Mesothelial cell of epicardium (in vitro differentiated cells): ENCODE data around the gene EGF. TPM values are rescaled to one million over a fixed set of nuclear protein-coding genes. Genes with fewer than 3 reads are reported as not detected.
"Not testable (repeated sequence)": the region's sequence is repeated elsewhere in the genome, so short reads cannot be mapped to it uniquely, and the experiment has no call there.

ENCODE experiments used
- DNase-seq, 2 experiments: peaks; one replicate each; pipeline ENCODE4 v3.0.0; 2021; ENCODE audit warnings: low spot score in 2 of 2; ENCODE audit not compliant: unreplicated experiment in 2 of 2
- H3K27ac Mint-ChIP-seq: 2 replicates; pipeline ENCODE4 v1.8.0; 2021; ENCODE audit warnings: mixed read lengths
- H3K27me3 Mint-ChIP-seq: 2 replicates; pipeline ENCODE4 v1.8.0; 2021; ENCODE audit warnings: low read depth, mixed read lengths
- H3K36me3 Mint-ChIP-seq: 2 replicates; pipeline ENCODE4 v1.8.0; 2021; ENCODE audit warnings: mixed read lengths
- H3K4me1 Mint-ChIP-seq: 2 replicates; pipeline ENCODE4 v1.8.0; 2021; ENCODE audit warnings: mixed read lengths
- H3K4me3 Mint-ChIP-seq: 2 replicates; pipeline ENCODE4 v1.8.0; 2021; ENCODE audit warnings: mild to moderate bottlenecking, moderate library complexity, mixed read lengths
- H3K9me3 Mint-ChIP-seq: 2 replicates; pipeline ENCODE4 v1.8.0; 2021; ENCODE audit warnings: mixed read lengths
- total RNA-seq: library from RNA; stranded (reverse); gene quantifications from 3 replicates; pipeline ENCODE4 v1.2.1, GENCODE V29; 2021
- TF ChIP-seq, protein P1 (sequence below): fragments of 200-600 bp; sonication (generic); IDR thresholded peaks from one replicate; pipeline ENCODE4 v1.5.0; 2021; ENCODE audit warnings: antibody characterized with exemption; ENCODE audit not compliant: unreplicated experiment

EGF gene
- total RNA-seq, 1 donor from 2014 or later, result 1.3 TPM

DNA sequence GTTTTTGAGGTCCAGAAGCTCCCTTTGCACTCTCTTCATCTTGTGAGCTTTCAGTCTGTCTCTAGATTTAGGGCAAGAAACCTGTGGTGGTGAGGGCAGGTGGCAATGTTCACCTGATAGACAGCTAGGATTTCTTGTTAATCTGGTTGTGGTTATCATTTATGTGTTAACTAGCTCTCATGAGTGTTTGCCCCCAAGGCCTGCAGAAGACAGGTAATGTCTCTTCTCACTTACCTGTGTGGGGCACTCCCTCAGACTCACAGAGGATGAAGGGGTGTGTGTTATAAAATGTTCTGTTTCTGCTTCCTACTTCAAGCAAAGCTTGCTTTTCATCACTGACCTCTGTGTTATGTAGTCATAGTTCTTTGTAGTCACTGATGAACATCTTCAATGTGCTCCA, 17.8 kb downstream of the EGF start:
- H3K36me3 Mint-ChIP-seq, result no peaks in the 10 kb centered on the region

DNA sequence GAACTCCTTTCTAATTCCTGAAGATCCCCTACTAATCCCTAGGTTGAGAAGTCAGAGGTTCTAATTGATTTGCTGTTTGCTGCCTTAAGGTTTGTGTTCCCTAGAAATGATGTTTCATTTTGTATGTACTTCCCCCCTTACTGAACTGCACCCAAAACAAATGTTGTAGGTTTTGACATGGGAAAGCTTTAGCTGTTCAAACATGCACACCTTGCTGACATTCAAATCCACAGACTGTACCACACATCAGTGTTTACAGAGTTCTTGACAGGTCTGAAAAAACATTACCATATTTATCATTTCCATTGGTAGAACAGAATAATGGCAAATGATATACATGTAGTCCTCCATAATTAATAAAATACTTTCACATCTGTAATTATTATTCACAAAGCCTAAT, 18.2 kb downstream of the EGF start:
- H3K4me1 Mint-ChIP-seq, result peaks cover 21% of the 10 kb centered on the region
- no peak overlapping the region for H3K4me3 Mint-ChIP-seq
- no peaks in the 10 kb centered on the region for H3K27me3 Mint-ChIP-seq
- TF ChIP-seq, protein P1, sequence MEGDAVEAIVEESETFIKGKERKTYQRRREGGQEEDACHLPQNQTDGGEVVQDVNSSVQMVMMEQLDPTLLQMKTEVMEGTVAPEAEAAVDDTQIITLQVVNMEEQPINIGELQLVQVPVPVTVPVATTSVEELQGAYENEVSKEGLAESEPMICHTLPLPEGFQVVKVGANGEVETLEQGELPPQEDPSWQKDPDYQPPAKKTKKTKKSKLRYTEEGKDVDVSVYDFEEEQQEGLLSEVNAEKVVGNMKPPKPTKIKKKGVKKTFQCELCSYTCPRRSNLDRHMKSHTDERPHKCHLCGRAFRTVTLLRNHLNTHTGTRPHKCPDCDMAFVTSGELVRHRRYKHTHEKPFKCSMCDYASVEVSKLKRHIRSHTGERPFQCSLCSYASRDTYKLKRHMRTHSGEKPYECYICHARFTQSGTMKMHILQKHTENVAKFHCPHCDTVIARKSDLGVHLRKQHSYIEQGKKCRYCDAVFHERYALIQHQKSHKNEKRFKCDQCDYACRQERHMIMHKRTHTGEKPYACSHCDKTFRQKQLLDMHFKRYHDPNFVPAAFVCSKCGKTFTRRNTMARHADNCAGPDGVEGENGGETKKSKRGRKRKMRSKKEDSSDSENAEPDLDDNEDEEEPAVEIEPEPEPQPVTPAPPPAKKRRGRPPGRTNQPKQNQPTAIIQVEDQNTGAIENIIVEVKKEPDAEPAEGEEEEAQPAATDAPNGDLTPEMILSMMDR, result no peak
- H3K9me3 Mint-ChIP-seq, result peaks cover 11% of the 10 kb centered on the region
- H3K27ac Mint-ChIP-seq, result no peak overlapping the region
- no peaks in the 10 kb centered on the region for H3K36me3 Mint-ChIP-seq
- DNase-seq, result no peak

More for the DNA sequence above, 17.8 kb downstream of the EGF start:
- no peaks in the 10 kb centered on the region for H3K27me3 Mint-ChIP-seq
- DNase-seq, result no peak
- H3K27ac Mint-ChIP-seq, result no peak overlapping the region
- TF ChIP-seq, protein P1, result no peak
- H3K4me1 Mint-ChIP-seq, result peaks cover 21% of the 10 kb centered on the region
- H3K4me3 Mint-ChIP-seq, result no peak overlapping the region
- H3K9me3 Mint-ChIP-seq, result peaks cover 8% of the 10 kb centered on the region

DNA sequence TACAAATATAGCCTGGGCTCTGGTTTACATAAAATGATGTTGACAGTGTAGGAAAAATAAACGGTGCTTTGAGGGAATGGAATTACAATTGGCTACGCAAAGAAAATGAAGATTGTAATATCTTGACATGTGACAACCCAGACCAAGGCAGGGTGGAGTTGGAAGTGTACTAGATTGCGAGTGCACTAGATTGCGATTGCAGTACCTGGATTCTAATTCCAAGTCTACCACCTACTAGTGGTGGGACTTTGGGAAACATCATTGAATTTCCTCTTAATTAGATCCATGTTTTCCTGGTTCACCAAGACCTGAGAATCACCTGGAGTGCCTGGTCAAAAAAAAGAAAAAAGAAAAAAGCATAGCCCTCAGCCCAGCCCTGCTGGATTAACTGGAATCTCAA, 18.6 kb downstream of the EGF start:
- no peak for DNase-seq
- peaks cover 12% of the 10 kb centered on the region for H3K9me3 Mint-ChIP-seq
- H3K4me3 Mint-ChIP-seq, result no peak overlapping the region
- no peak overlapping the region for H3K27ac Mint-ChIP-seq
- peaks cover 21% of the 10 kb centered on the region for H3K4me1 Mint-ChIP-seq
- no peaks in the 10 kb centered on the region for H3K36me3 Mint-ChIP-seq
- TF ChIP-seq, protein P1, result no peak
- H3K27me3 Mint-ChIP-seq, result no peaks in the 10 kb centered on the region

DNA sequence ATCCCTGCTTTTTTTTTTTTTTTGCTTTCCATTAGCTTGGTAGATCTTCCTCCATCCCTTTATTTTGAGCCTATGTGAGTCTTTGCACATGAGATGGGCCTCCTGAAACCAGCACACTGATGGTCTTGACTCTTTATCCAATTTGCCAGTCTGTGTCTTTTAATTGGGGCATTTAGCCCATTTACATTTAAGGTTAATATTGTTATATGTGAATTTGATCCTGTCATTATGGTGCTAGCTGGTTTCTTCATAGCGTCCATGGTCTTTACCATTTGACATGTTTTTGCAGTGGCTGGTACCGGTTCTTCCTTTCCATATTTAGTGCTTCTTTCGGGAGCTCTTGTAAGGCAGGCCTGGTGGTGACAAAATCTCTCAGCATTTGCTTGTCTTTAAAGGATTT, 24.7 kb downstream of the EGF start:
- H3K27ac Mint-ChIP-seq, H3K36me3 Mint-ChIP-seq, DNase-seq, H3K4me1 Mint-ChIP-seq, H3K27me3 Mint-ChIP-seq, H3K4me3 Mint-ChIP-seq: not testable (repeated sequence)
- H3K9me3 Mint-ChIP-seq, result peaks cover 30% of the 10 kb centered on the region

DNA sequence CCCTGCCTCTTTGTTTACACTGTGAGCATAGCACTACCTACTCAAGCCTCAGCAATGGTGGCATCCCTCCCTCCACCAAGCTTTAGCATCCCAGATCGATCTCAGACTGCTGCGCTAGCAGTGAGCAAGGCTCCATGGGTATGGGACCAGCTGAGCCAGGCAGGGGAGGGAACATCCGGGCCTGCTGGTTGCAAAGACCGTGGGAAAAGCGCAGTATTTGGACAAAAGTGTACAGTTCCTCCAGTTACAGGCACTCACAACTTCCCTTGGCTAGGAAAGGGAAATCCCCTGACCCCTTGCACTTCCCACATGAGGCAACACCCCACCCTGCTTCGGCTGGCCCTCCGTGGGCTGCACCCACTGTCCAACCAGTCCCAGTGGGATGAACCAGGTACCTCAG, 26.5 kb downstream of the EGF start:
- no peak for DNase-seq
- no peak overlapping the region for H3K4me3 Mint-ChIP-seq
- TF ChIP-seq, protein P1, result no peak
- H3K27ac Mint-ChIP-seq, result no peak overlapping the region
- H3K9me3 Mint-ChIP-seq, result peaks cover 30% of the 10 kb centered on the region
- no peaks in the 10 kb centered on the region for H3K27me3 Mint-ChIP-seq
- H3K4me1 Mint-ChIP-seq, result no peaks in the 10 kb centered on the region
- H3K36me3 Mint-ChIP-seq, result no peaks in the 10 kb centered on the region

DNA sequence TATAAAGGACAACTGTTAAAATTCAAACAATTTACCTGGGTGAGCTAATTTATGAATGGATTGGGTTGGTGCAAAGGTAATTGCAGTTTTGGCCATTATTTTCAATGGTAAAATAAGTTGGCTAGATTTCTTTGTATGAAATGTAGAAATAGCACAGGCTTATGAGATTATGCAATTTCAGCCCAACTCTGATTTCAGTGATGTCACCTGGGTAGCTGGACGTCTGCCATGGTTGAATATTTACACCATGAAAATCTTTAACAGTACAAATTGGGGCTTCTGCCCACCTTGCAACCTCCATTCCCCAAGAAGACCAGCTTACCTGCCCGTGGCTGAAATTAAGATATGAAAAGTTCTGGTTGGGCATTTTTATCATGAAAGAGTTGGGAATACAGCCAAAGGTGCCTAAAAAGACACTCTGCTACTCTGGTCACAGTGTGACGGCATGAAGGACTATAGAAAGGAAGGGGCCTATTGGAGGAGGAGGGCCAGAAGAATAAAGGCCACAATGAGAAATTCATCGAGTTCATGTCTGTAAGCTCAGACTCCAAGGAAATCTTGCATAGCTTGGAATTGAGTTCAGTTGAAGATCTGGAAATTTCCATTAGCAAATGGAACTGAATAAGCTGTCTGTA, 29.7 kb downstream of the EGF start:
- Mint-ChIP-seq H3K4me3 (no peak overlapping the region), H3K36me3 (no peaks in the 10 kb centered on the region), H3K4me1 (no peaks in the 10 kb centered on the region), H3K27me3 (no peaks in the 10 kb centered on the region), H3K9me3 (peaks cover 7% of the 10 kb centered on the region), H3K27ac (no peak overlapping the region)
- TF ChIP-seq, protein P1, result no peak
- DNase-seq, result no peak
